CD4-positive, alpha-beta memory T cell (primary cell): ENCODE measurements around the gene RBMS3. TPM values are rescaled to one million over a fixed set of nuclear protein-coding genes. Genes with fewer than 3 reads are reported as not detected.
A peak's percentile ranks its signal among the peaks of the same experiment; 100 is the strongest.

Source experiments
- CTCF ChIA-PET: fragments of 350-600 bp; sonication (Branson Sonifier 250); formaldehyde crosslinking; loops from one replicate; lab custom pipeline; 2021; ENCODE audit warnings: inconsistent platforms; ENCODE audit not compliant: partially characterized antibody; lab: Charles Lee
- POLR2A ChIA-PET: fragments of 350-600 bp; sonication (Branson Sonifier 250); formaldehyde crosslinking; loops from one replicate; lab custom pipeline; 2021; ENCODE audit not compliant: partially characterized antibody; lab: Charles Lee
- DNase-seq, 5 donors: peaks; one replicate each; pipeline versions ENCODE4 v3.0.0 to v3.0.0-alpha.2; 2020 to 2022; ENCODE audit warnings: mixed read lengths in 1 of 5
- H3K27ac ChIP-seq: one replicate; pipeline ENCODE4 v1.7.0; 2013; ENCODE audit warnings: low read depth, low read length
- H3K27me3 ChIP-seq: 2 replicates; pipeline ENCODE4 v1.7.0; 2013; ENCODE audit warnings: mild to moderate bottlenecking, low read length, moderate library complexity; ENCODE audit not compliant: insufficient read depth
- H3K36me3 ChIP-seq: 2 replicates; pipeline ENCODE4 v1.7.0; 2013; ENCODE audit warnings: mild to moderate bottlenecking, low read length, moderate library complexity; ENCODE audit not compliant: insufficient read depth
- H3K4me1 ChIP-seq: 2 replicates; pipeline ENCODE4 v1.7.0; 2013; ENCODE audit warnings: mild to moderate bottlenecking, low read length, moderate library complexity; ENCODE audit not compliant: insufficient read depth
- H3K4me3 ChIP-seq, 2 donors: one replicate each; pipeline ENCODE4 v1.7.0; 2013; ENCODE audit warnings: low read length in 2 of 2, mild to moderate bottlenecking in 1 of 2
- H3K9me3 ChIP-seq, 2 donors: one replicate each; pipeline ENCODE4 v1.7.0; 2013; ENCODE audit warnings: low read length in 2 of 2, control low read depth in 1 of 2; ENCODE audit not compliant: control insufficient read depth in 1 of 2
- H3K27ac Mint-ChIP-seq, 7 donors: one replicate each; pipeline ENCODE4 v1.8.0; 2020 to 2021; ENCODE audit warnings: mixed read lengths in 7 of 7, mild to moderate bottlenecking in 6 of 7, inconsistent platforms in 3 of 7, moderate library complexity in 3 of 7
- H3K27me3 Mint-ChIP-seq, 2 donors: one replicate each; pipeline ENCODE4 v1.8.0; 2020 to 2021; ENCODE audit warnings: mixed read lengths in 2 of 2
- H3K36me3 Mint-ChIP-seq, 2 donors: one replicate each; pipeline ENCODE4 v1.8.0; 2020 to 2021; ENCODE audit warnings: mixed read lengths in 2 of 2, inconsistent platforms in 1 of 2, mild to moderate bottlenecking in 1 of 2
- H3K4me1 Mint-ChIP-seq, 4 donors: one replicate each; pipeline ENCODE4 v1.8.0; 2020 to 2021; ENCODE audit warnings: mixed read lengths in 4 of 4, mild to moderate bottlenecking in 1 of 4
- H3K4me3 Mint-ChIP-seq, 8 donors: one replicate each; pipeline ENCODE4 v1.8.0; 2020 to 2021; ENCODE audit warnings: mixed read lengths in 8 of 8, mild to moderate bottlenecking in 7 of 8, moderate library complexity in 6 of 8, inconsistent platforms in 3 of 8
- H3K9me3 Mint-ChIP-seq, 8 donors: one replicate each; pipeline ENCODE4 v1.8.0; 2020 to 2021; ENCODE audit warnings: mixed read lengths in 8 of 8, mild to moderate bottlenecking in 5 of 8, inconsistent platforms in 3 of 8, moderate library complexity in 1 of 8
- intact Hi-C: fragments of 100-400 bp; cut with micrococcal nuclease; formaldehyde crosslinking; loops from one replicate; pipeline ENCODE4 v1.15.1; 2023
- polyA plus RNA-seq, 2 donors: library from polyadenylated mRNA; unstranded; fragments of 300-500 nt; fragmentation: Illumina TruSeq; gene quantifications; one replicate each; pipeline ENCODE4 v1.2.3, GENCODE V29; 2021
- total RNA-seq, 2 experiments: library from RNA; stranded (reverse); gene quantifications; one replicate each; pipeline ENCODE4 v1.2.3, GENCODE V29; 2021

Gene RBMS3
- total and polyA plus RNA-seq, 4 experiments from 2014 or later = 0.70 to 1.6 (median 1.0) TPM; not detected in 1

DNA sequence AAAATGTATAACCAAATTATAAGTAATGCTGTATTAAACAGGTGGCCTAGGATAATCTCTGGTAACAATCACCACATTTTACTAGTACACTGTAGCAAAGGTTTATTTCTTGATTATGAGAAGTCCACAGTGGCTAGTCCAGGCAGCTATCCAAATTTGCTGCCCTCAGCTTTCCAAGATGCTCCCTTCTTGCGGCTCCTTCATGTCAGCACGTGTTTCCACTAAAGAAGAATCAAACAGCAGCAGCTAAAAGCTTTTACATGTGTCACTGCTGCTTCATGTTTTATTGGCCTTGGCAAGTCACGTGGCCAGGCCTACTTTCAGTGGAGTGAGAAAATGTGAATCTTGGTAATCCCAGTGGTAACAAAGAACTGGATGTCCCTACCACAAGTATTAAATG lies 5.6 kb upstream of the RBMS3 start:
- ChIA-PET POLR2A (no interaction called here), CTCF (no interaction called here)
- DNase-seq = no peak
- H3K27me3 ChIP-seq = no peaks in the 10 kb centered on the region
- intact Hi-C loops = no loop called here
- H3K4me1 ChIP-seq = no peaks in the 10 kb centered on the region
- peaks cover 0 to 3% (median 0%) of the 10 kb centered on the region in 8 donors for H3K9me3 Mint-ChIP-seq
- H3K4me3 Mint-ChIP-seq = no peak overlapping the region
- no peaks in the 10 kb centered on the region for H3K9me3 ChIP-seq
- no peaks in the 10 kb centered on the region for H3K36me3 ChIP-seq
- H3K4me1 Mint-ChIP-seq = peaks cover 0 to 5% (median 0%) of the 10 kb centered on the region in 4 donors
- no peak overlapping the region for H3K27ac ChIP-seq
- H3K4me3 ChIP-seq = no peak overlapping the region
- peaks cover 0 to under 1% of the 10 kb centered on the region in 2 donors for H3K27me3 Mint-ChIP-seq
- H3K36me3 Mint-ChIP-seq = no peaks in the 10 kb centered on the region
- H3K27ac Mint-ChIP-seq = no peak overlapping the region

DNA sequence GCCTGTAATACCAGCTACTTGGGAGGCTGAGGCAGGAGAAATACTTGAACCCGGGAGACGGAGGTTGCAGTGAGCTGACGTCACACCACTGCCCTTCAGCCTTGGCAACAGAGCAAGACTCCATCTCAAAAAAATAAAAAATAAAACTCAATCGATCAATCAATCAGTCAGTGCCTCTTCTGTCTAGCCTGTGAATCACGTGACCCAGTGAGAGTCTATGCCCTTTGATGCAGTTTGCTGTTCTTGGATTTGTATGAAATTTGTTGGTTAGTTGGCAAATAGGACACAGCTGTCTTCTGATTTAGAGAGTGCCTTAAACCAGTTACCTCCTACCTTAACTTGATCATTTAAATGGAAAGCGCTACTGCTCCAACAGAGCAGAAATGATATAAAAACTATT lies 3.6 kb upstream of the RBMS3 start:
- ChIA-PET CTCF (no interaction called here), POLR2A (no interaction called here)
- Mint-ChIP-seq H3K4me3 (no peak overlapping the region), H3K9me3 (peaks cover 0 to 3% (median 0%) of the 10 kb centered on the region in 8 donors), H3K27me3 (peaks cover 5% of the 10 kb centered on the region in 2 donors), H3K27ac (no peak overlapping the region), H3K36me3 (no peaks in the 10 kb centered on the region), H3K4me1 (peaks cover 6 to 21% (median 14%) of the 10 kb centered on the region in 4 donors)
- Histone ChIP-seq H3K4me1 (peaks cover 9% of the 10 kb centered on the region), H3K27me3 (no peaks in the 10 kb centered on the region), H3K4me3 (no peak overlapping the region), H3K27ac (no peak overlapping the region), H3K36me3 (no peaks in the 10 kb centered on the region), H3K9me3 (no peaks in the 10 kb centered on the region)
- intact Hi-C loops = no loop called here
- no peak for DNase-seq

DNA sequence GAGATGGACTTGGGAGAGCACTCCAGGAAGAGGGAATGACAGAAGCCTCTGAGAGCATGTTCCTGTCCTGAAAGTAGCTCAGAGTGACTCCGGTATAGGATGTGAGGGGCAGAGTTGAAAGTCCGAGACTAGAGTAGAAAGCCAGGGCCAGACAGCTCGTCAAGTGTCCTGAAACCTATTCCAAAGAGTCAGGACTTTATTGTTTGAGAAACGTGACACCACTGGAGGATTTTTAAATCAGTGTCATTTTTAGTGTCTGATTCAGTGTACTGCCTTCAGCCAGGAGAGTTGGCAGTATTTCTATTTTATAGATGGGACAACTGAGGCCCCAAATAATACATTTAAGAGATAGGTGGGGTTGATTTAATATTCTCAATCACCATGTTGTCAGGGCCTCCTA lies 1.6 kb upstream of the RBMS3 start:
- CTCF ChIA-PET = no interaction called here
- intact Hi-C loops = no loop called here

DNA sequence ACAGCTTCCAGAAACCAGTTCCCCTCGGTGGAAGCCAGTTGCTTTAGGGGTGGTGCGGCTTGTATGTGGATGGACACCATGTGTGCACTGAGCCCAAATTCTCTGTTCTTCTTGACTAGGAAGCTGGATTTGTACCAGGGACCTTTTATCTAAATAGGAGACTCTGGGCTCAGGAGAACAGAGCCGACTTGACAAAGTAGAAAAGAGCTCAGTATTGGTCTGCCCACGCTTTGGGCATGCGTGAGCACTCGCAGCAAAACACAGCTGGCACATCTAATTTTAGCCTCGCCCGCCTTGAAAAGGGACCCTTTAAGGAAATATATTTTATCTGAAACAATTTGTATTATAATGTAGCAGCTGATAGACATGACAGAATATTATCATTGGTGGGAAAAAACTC lies 1.1 kb upstream of the RBMS3 start:
- H3K4me3 Mint-ChIP-seq = peak overlapping the region in 2 of 8 donors; percentile 52 to 85
- H3K27me3 ChIP-seq = no peaks in the 10 kb centered on the region
- H3K4me1 ChIP-seq = peaks cover 11% of the 10 kb centered on the region
- H3K9me3 ChIP-seq = no peaks in the 10 kb centered on the region
- ChIA-PET POLR2A (no interaction called here), CTCF (interaction anchor here (0.6 to 0.9 kb wide), 2 partner anchors 9 to 27 kb away, joined by 3 read pairs; no protein-coding TSS in a partner anchor)
- H3K4me1 Mint-ChIP-seq = peaks cover 6 to 26% (median 17%) of the 10 kb centered on the region in 4 donors
- H3K27me3 Mint-ChIP-seq = peaks cover 7 to 8% of the 10 kb centered on the region in 2 donors
- H3K36me3 Mint-ChIP-seq = no peaks in the 10 kb centered on the region
- intact Hi-C loops = no loop called here
- H3K27ac Mint-ChIP-seq = no peak overlapping the region
- H3K9me3 Mint-ChIP-seq = peaks cover 0 to 2% (median 0%) of the 10 kb centered on the region in 8 donors
- H3K27ac ChIP-seq = no peak overlapping the region
- H3K36me3 ChIP-seq = no peaks in the 10 kb centered on the region
- DNase-seq = no peak
- H3K4me3 ChIP-seq = no peak overlapping the region

More for the DNA sequence above, 1.6 kb upstream of the RBMS3 start:
- DNase-seq = no peak
- no peak overlapping the region for H3K27ac ChIP-seq
- POLR2A ChIA-PET = no interaction called here
- H3K4me3 ChIP-seq = no peak overlapping the region
- Mint-ChIP-seq H3K36me3 (no peaks in the 10 kb centered on the region), H3K27ac (no peak overlapping the region), H3K4me3 (peak overlapping the region in 2 of 8 donors; percentile 1 to 27), H3K27me3 (peaks cover 7 to 8% of the 10 kb centered on the region in 2 donors), H3K4me1 (peaks cover 6 to 26% (median 17%) of the 10 kb centered on the region in 4 donors), H3K9me3 (peaks cover 0 to 3% (median 0%) of the 10 kb centered on the region in 8 donors)
- no peaks in the 10 kb centered on the region for H3K9me3 ChIP-seq
- H3K4me1 ChIP-seq = peaks cover 11% of the 10 kb centered on the region
- no peaks in the 10 kb centered on the region for H3K27me3 ChIP-seq
- H3K36me3 ChIP-seq = no peaks in the 10 kb centered on the region

DNA sequence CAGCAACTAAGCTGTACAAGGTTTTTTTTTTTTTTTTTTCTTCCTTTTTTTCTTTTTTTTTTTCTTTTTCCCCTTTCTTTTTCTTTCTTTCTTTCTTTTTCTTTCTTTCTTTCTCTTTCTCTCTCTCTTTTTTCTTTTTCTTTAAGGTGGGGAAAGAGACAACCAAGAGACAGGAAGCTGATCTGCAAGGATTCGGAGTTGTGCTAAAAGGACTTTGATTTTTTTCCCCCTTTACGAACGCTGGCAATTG lies 148 bp downstream of the RBMS3 start:
- Histone ChIP-seq H3K27ac (no peak overlapping the region), H3K36me3 (no peaks in the 10 kb centered on the region), H3K27me3 (no peaks in the 10 kb centered on the region), H3K9me3 (no peaks in the 10 kb centered on the region), H3K4me1 (peaks cover 11% of the 10 kb centered on the region), H3K4me3 (peak overlapping the region in 1 of 2 donors; percentile 12)
- intact Hi-C loops = no loop called here
- peaks cover 7 to 8% of the 10 kb centered on the region in 2 donors for H3K27me3 Mint-ChIP-seq
- peaks cover 6 to 26% (median 17%) of the 10 kb centered on the region in 4 donors for H3K4me1 Mint-ChIP-seq
- CTCF ChIA-PET = interaction anchor here (0.7 kb wide), 2 partner anchors 298 to 1554 kb away, joined by 3 to 4 read pairs; no protein-coding TSS in a partner anchor
- peaks cover 0 to 2% (median 0%) of the 10 kb centered on the region in 8 donors for H3K9me3 Mint-ChIP-seq
- no peak for DNase-seq
- peak overlapping the region; percentile 75 to 90 (median 82) for H3K4me3 Mint-ChIP-seq
- peak overlapping the region in 4 of 7 donors; percentile 22 to 70 (median 48) for H3K27ac Mint-ChIP-seq
- POLR2A ChIA-PET = no interaction called here
- no peaks in the 10 kb centered on the region for H3K36me3 Mint-ChIP-seq

DNA sequence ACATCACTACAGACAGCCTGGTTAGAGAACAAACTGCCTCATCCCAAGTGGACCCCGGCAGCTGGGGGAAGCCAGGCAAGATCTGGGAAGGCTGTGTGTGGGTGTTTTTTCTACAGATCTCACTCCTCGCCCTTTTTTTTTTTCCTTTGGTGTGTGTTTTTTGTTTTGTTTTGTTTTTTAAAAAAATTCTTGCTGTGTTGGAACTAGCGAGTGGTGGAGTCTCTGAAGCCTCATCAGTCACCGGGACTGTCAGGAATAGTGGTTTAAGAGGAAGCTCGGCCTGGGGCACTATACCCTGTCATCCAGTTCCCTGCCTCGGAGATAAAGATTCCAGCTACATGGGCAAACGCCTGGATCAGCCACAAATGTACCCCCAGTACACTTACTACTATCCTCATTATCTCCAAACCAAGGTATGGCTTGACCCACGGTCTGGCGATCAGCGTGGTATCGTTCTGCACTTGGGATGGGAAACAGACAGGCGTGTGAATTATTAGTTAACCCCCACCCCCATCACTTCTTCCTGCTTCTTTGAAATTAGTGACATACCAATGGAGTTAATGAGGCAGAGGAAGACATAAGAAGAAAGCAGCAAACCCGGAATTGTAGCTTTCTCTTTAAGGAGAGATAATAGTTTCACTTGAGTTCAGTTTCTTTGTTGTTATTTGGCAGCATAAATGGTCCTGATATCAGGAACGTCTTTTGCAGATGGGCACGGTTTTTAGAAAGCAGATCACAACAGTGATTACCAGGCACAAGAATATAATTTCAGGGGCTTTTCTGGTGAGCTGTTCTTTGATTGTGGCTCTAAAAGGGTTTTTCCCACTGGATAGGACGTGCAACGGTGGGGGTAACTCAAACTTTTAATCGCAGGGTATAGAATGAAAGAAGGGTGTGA lies 722 bp downstream of the RBMS3 start:
- Mint-ChIP-seq H3K4me1 (peaks cover 6 to 26% (median 17%) of the 10 kb centered on the region in 4 donors), H3K27ac (peak overlapping the region in 6 of 7 donors; percentile 12 to 70 (median 36)), H3K9me3 (peaks cover 0 to 2% (median 0%) of the 10 kb centered on the region in 8 donors), H3K36me3 (no peaks in the 10 kb centered on the region), H3K27me3 (peaks cover 7 to 8% of the 10 kb centered on the region in 2 donors), H3K4me3 (peak overlapping the region; percentile 75 to 90 (median 82))
- H3K4me3 ChIP-seq = peak overlapping the region; percentile 12 to 25
- H3K9me3 ChIP-seq = no peaks in the 10 kb centered on the region
- POLR2A ChIA-PET = interaction anchor here (0.7 kb wide), 1 partner anchor 53 kb away, joined by 3 read pairs; no protein-coding TSS in a partner anchor
- no peaks in the 10 kb centered on the region for H3K36me3 ChIP-seq
- DNase-seq = no peak
- CTCF ChIA-PET = interaction anchor here (0.7 kb wide), 2 partner anchors 298 to 1553 kb away, joined by 3 to 4 read pairs; no protein-coding TSS in a partner anchor
- intact Hi-C loops = no loop called here
- H3K4me1 ChIP-seq = peaks cover 11% of the 10 kb centered on the region
- no peaks in the 10 kb centered on the region for H3K27me3 ChIP-seq
- H3K27ac ChIP-seq = no peak overlapping the region
